ENCODE data around the gene HAND1.
A peak's percentile ranks its signal among the peaks of the same experiment; 100 is the strongest.

Gene HAND1

DNA sequence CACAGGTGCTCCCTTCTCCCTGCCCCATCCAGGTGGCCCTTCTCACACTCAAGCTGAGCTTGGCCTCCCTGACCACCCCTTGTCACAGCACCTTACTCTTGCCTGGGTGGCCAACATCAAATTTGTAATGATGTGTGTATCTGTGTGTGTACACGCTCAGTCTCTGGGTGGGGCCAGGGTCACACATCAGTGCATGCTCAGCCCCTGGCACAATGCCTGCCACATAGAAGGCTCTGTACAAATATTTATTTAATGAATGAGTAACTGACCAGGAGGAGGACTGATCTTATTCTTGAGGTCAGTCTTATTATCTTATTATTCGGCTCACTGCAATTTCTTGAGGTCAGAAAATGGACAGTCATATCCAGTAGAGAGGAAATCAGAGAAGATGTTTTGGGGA, 41.3 kb upstream of the HAND1 start:
- 0 out of 2 replicates have a peak, but pooled peaks have one; percentile 19 for TF ChIP-seq ZFP3 (CRISPR knock-in tag; IDR thresholded peaks at IDR 0.05)
- no peak for TF ChIP-seq ZC3H10 (CRISPR knock-in tag; IDR thresholded peaks at IDR 0.05)
- no peak for ATAC-seq

DNA sequence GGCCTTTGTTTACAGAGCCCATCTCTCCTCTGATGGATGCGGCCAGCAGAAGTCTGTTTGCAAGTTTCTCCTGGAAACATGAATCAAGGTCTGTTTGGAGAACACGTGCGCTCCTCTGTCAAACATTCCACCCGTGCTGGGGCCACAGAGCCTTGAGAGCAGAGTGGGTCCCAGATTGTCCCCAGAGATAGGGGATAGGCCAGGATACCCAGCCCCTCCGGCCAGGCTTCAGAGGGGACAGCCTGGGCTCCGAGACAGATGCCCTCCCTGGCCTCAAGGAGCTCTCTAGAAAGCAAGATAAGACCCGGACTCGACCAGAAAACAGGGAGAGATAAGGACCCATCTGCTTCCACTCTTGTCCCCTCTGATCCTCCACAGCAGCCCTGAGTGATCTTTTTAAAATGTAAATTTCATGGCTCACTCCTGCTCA, 40.4 kb upstream of the HAND1 start:
- peak; percentile 9; the same call in 1 of the 3 replicates for ATAC-seq
- TF ChIP-seq, protein P1, sequence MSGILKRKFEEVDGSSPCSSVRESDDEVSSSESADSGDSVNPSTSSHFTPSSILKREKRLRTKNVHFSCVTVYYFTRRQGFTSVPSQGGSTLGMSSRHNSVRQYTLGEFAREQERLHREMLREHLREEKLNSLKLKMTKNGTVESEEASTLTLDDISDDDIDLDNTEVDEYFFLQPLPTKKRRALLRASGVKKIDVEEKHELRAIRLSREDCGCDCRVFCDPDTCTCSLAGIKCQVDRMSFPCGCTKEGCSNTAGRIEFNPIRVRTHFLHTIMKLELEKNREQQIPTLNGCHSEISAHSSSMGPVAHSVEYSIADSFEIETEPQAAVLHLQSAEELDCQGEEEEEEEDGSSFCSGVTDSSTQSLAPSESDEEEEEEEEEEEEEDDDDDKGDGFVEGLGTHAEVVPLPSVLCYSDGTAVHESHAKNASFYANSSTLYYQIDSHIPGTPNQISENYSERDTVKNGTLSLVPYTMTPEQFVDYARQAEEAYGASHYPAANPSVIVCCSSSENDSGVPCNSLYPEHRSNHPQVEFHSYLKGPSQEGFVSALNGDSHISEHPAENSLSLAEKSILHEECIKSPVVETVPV (CRISPR knock-in tag; IDR thresholded peaks at IDR 0.05) = no peak
- TF ChIP-seq ZC3H10 (CRISPR knock-in tag; IDR thresholded peaks at IDR 0.05) (no peak), TOX (CRISPR knock-in tag; IDR thresholded peaks at IDR 0.05; ENCODE audit: borderline replicate concordance) (no peak), CSDC2 (CRISPR knock-in tag; IDR thresholded peaks at IDR 0.05) (no peak), ARNTL (CRISPR knock-in tag; IDR thresholded peaks at IDR 0.05; ENCODE audit: borderline replicate concordance, low read depth) (no peak), OSR1 (CRISPR knock-in tag; IDR thresholded peaks at IDR 0.05) (no peak), BACH2 (CRISPR knock-in tag; IDR thresholded peaks at IDR 0.05; ENCODE audit: borderline replicate concordance) (no peak), TSHZ2 (CRISPR knock-in tag; IDR thresholded peaks at IDR 0.05) (peak; percentile 93), ESRRG (CRISPR knock-in tag; IDR thresholded peaks at IDR 0.05) (no peak), GLIS3 (CRISPR knock-in tag; IDR thresholded peaks at IDR 0.05) (no peak), ISL1 (CRISPR knock-in tag; IDR thresholded peaks at IDR 0.05) (no peak), ZNF8 (CRISPR knock-in tag; IDR thresholded peaks at IDR 0.05) (0 out of 2 replicates have a peak, but pooled peaks have one; percentile 43), PATZ1 (CRISPR knock-in tag; IDR thresholded peaks at IDR 0.05; ENCODE audit: borderline replicate concordance) (no peak), POU6F1 (CRISPR knock-in tag; IDR thresholded peaks at IDR 0.05; ENCODE audit: borderline replicate concordance, low read depth) (no peak), ZFP30 (CRISPR knock-in tag; IDR thresholded peaks at IDR 0.05) (no peak), PPARA (CRISPR knock-in tag; IDR thresholded peaks at IDR 0.05; ENCODE audit: borderline replicate concordance) (no peak), TCF4 (CRISPR knock-in tag; IDR thresholded peaks at IDR 0.05; ENCODE audit: borderline replicate concordance) (peak; percentile 86), ZNF70 (CRISPR knock-in tag; IDR thresholded peaks at IDR 0.05) (peak; percentile 67; the same call in 1 of the 2 replicates), ZFP3 (CRISPR knock-in tag; IDR thresholded peaks at IDR 0.05) (no peak), SNAI2 (CRISPR knock-in tag; IDR thresholded peaks at IDR 0.05) (no peak), ZNF565 (CRISPR knock-in tag; conservative IDR thresholded peaks at IDR 0.05; ENCODE audit: low read depth) (no peak), RARB (CRISPR knock-in tag; IDR thresholded peaks at IDR 0.05) (no peak)
- TF ChIP-seq, protein P2, sequence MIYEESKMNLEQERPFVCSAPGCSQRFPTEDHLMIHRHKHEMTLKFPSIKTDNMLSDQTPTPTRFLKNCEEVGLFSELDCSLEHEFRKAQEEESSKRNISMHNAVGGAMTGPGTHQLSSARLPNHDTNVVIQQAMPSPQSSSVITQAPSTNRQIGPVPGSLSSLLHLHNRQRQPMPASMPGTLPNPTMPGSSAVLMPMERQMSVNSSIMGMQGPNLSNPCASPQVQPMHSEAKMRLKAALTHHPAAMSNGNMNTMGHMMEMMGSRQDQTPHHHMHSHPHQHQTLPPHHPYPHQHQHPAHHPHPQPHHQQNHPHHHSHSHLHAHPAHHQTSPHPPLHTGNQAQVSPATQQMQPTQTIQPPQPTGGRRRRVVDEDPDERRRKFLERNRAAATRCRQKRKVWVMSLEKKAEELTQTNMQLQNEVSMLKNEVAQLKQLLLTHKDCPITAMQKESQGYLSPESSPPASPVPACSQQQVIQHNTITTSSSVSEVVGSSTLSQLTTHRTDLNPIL (CRISPR knock-in tag; IDR thresholded peaks at IDR 0.05; ENCODE audit: low read depth) = no peak
